Measurements from ENCODE around the gene TDRD1.

DNA sequence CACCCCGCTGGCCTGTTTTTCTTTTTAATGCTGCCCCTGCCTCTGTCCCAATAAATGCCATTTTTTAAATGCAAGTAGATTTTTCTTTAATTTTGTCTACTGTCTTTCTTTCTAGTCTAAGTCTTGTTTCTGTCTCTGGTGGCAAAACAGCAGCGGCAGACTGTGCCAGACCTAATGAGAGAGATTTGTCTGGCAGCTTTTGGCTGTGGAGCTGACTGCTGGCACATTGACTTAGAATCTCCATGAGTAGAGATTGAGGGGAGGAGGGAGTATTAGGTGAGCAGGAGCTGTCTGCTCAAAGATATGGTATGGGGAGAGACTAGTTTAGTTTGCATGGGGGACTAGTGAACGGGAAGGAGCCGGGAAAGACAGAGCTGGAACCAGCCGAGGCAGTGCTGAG, 72.9 kb downstream of the TDRD1 start:
- TF ChIP-seq, protein P1, sequence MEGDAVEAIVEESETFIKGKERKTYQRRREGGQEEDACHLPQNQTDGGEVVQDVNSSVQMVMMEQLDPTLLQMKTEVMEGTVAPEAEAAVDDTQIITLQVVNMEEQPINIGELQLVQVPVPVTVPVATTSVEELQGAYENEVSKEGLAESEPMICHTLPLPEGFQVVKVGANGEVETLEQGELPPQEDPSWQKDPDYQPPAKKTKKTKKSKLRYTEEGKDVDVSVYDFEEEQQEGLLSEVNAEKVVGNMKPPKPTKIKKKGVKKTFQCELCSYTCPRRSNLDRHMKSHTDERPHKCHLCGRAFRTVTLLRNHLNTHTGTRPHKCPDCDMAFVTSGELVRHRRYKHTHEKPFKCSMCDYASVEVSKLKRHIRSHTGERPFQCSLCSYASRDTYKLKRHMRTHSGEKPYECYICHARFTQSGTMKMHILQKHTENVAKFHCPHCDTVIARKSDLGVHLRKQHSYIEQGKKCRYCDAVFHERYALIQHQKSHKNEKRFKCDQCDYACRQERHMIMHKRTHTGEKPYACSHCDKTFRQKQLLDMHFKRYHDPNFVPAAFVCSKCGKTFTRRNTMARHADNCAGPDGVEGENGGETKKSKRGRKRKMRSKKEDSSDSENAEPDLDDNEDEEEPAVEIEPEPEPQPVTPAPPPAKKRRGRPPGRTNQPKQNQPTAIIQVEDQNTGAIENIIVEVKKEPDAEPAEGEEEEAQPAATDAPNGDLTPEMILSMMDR (IDR thresholded peaks at IDR 0.05) = no peak
- no peak for TF ChIP-seq EP300 (IDR thresholded peaks at IDR 0.05)
- TF ChIP-seq POLR2A (IDR thresholded peaks at IDR 0.05) = no peak

Data from stomach (tissue), 4 donors.